Esophagus muscularis mucosa (tissue), 3 donors: Measurements from ENCODE around the gene SNAPC4.

ENCODE experiments used
- CTCF ChIP-seq, 3 experiments: fragments of 200-600 bp in 2 of 3; fragments of 450-650 bp in 1 of 3; sonication (generic) in 2 of 3; IDR thresholded peaks; one replicate each; pipeline ENCODE4 v1.5.1; 2017 to 2019; ENCODE audit warnings: antibody characterized with exemption in 3 of 3, mild to moderate bottlenecking in 2 of 3, moderate library complexity in 1 of 3
- POLR2A ChIP-seq: fragments of 450-650 bp; IDR thresholded peaks from one replicate; pipeline ENCODE4 v1.6.1; 2017; ENCODE audit warnings: antibody characterized with exemption, moderate library complexity, mild to moderate bottlenecking, low read depth

DNA sequence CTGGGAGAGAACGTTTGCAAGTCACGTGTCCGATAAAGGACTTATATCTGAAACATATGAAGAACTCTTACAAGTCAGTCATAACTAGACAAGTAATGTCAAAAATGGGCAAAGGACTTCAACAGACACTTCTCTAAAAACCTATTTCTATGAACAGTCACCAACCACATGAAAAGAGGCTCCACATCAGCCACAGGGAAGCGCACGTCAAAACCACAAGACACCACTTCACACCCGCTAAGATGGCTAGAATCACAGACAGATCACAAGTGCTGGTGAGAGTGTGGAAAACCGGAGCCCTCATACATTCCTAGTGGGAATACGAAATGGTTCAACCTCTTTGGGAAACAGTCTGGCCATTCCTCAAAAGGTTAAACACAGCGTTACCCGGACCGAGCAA is 15.0 kb downstream of the SNAPC4 start:
- no peak for TF ChIP-seq POLR2A
- no peak for TF ChIP-seq CTCF (IDR thresholded peaks at IDR 0.05)
